ENCODE data around the gene TRIM4.
"Not testable (repeated sequence)": the region's sequence is repeated elsewhere in the genome, so short reads cannot be mapped to it uniquely, and the experiment has no call there.

The TRIM4 gene

GRCh38 chr7:99897322-99898022 is 21.9 kb downstream of the TRIM4 start:
- in situ Hi-C loops (cut with HindIII; ENCODE audit: low pct_unique_long_range_greater_than_20kb, low sequenced_read_pairs), result no loop called here
- DNase-seq (ENCODE audit: low read depth in 1 of 2, low spot score in 1 of 2), result no peak
- TF ChIP-seq JUND (IDR thresholded peaks at IDR 0.05; ENCODE audit: low read depth), result no peak

GRCh38 chr7:99894738-99895137 is 24.6 kb downstream of the TRIM4 start:
- DNase-seq (ENCODE audit: low read depth in 1 of 2, low spot score in 1 of 2), result no peak
- no peak for TF ChIP-seq JUND (IDR thresholded peaks at IDR 0.05; ENCODE audit: low read depth)
- in situ Hi-C loops (cut with HindIII; ENCODE audit: low pct_unique_long_range_greater_than_20kb, low sequenced_read_pairs), result no loop called here

DNA sequence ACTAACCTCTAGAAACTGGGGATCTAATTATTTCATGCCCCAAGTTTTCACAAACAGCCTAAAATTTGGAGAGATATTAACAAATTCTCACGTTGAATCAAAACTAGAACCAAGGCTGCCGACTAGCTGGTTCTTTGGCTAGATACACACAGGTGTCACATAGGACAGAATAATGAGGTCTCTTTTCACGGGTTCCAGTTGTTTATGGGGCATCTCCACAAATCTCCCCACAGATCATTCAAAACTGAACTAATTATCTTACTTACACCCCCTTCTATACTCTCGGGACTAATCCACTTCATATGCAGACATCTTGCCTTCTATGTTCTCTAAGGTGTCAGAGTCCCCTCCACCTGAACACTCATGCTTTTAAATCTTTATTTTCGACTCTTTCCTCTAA is 26.1 kb downstream of the TRIM4 start:
- in situ Hi-C loops (cut with HindIII; ENCODE audit: low pct_unique_long_range_greater_than_20kb, low sequenced_read_pairs), result no loop called here
- DNase-seq (ENCODE audit: low read depth in 1 of 2, low spot score in 1 of 2), result no peak
- TF ChIP-seq JUND (IDR thresholded peaks at IDR 0.05; ENCODE audit: low read depth), result no peak

- in situ Hi-C loops (cut with HindIII; ENCODE audit: low pct_unique_long_range_greater_than_20kb, low sequenced_read_pairs); DNase-seq (ENCODE audit: low read depth in 1 of 2, low spot score in 1 of 2): not testable (repeated sequence)
Observed at GRCh38 chr7:99890348-99890747, 29.0 kb downstream of the TRIM4 start.

DNA sequence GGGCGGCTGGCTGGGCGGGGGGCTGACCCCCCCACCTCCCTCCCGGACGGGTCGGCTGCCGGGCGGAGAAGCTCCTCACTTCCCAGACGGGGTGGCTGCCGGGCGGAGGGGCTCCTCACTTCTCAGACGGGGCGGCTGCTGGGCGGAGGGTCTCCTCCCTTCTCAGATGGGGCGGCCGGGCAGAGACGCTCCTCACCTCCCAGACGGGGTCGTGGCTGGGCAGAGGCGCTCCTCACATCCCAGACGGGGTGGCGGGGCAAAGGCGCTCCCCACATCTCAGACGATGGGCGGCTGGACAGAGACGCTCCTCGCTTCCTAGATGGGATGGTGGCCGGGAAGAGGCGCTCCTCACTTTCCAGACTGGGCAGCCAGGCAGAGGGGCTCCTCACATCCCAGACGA is 31.0 kb downstream of the TRIM4 start:
- DNase-seq (ENCODE audit: low read depth in 1 of 2, low spot score in 1 of 2); in situ Hi-C loops (cut with HindIII; ENCODE audit: low pct_unique_long_range_greater_than_20kb, low sequenced_read_pairs): not testable (repeated sequence)

DNA sequence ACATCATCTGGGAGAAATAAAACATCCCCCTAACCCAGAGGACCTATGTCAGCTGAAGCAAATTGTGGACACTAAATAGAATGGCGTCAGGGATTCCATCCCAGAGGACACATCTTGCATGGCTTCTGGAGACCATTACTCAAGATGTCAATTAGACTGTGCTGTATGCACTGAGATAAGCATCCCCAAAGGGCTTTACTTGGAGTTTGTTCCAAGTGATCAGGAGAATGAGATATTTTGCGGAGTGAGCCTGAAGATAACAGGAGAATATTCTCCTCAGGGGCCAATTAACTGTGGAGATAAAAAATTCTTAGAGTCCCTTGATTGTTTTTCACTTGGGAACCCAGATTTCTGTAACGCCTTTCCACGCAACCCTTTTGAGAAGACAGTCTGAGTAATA is 38.0 kb downstream of the TRIM4 start:
- no peak for DNase-seq (ENCODE audit: low read depth in 1 of 2, low spot score in 1 of 2)
- no peak for TF ChIP-seq JUND (IDR thresholded peaks at IDR 0.05; ENCODE audit: low read depth)
- in situ Hi-C loops (cut with HindIII; ENCODE audit: low pct_unique_long_range_greater_than_20kb, low sequenced_read_pairs), result no loop called here

- DNase-seq (ENCODE audit: low read depth in 1 of 2, low spot score in 1 of 2), result no peak
- in situ Hi-C loops (cut with HindIII; ENCODE audit: low pct_unique_long_range_greater_than_20kb, low sequenced_read_pairs), result no loop called here
- TF ChIP-seq JUND (IDR thresholded peaks at IDR 0.05; ENCODE audit: low read depth), result no peak
Observed at GRCh38 chr7:99876933-99877332, 42.4 kb downstream of the TRIM4 start, which contains the start of gene OR2AE1. TSS of gene OR2AE1 (minus strand) at chr7:99877033. CDS start at chr7:99877033, 0 bp downstream.

DNA sequence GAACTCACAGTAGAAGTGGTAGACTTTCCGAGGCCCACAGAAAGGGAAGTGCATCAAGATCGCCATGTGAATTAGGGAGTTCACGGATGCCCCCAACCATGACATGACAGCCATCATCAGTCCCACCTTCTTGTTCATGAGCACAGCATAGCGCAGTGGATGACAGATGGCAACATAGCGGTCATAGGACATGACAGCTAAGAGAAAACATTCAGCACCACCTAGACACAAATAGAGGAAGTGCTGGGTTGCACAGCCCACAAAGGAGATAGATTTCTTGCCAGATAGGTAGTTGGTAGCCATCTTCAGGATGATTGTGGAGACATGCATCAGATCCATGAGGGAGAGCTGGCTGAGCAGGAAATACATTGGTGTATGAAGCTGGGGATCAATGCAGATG is 42.8 kb downstream of the TRIM4 start:
- TF ChIP-seq JUND (IDR thresholded peaks at IDR 0.05; ENCODE audit: low read depth), result no peak
- in situ Hi-C loops (cut with HindIII; ENCODE audit: low pct_unique_long_range_greater_than_20kb, low sequenced_read_pairs), result no loop called here
- DNase-seq (ENCODE audit: low read depth in 1 of 2, low spot score in 1 of 2), result no peak

GRCh38 chr7:99868246-99868645 is 51.1 kb downstream of the TRIM4 start:
- in situ Hi-C loops (cut with HindIII; ENCODE audit: low pct_unique_long_range_greater_than_20kb, low sequenced_read_pairs), result no loop called here
- DNase-seq (ENCODE audit: low read depth in 1 of 2, low spot score in 1 of 2), result no peak
- no peak for TF ChIP-seq JUND (IDR thresholded peaks at IDR 0.05; ENCODE audit: low read depth)

GRCh38 chr7:99867477-99867876 is 51.9 kb downstream of the TRIM4 start:
- in situ Hi-C loops (cut with HindIII; ENCODE audit: low pct_unique_long_range_greater_than_20kb, low sequenced_read_pairs); DNase-seq (ENCODE audit: low read depth in 1 of 2, low spot score in 1 of 2): not testable (repeated sequence)

GRCh38 chr7:99863847-99864440 is 55.4 kb downstream of the TRIM4 start:
- DNase-seq (ENCODE audit: low read depth in 1 of 2, low spot score in 1 of 2), result peak in 1 of 2 experiments; percentile 7
- in situ Hi-C loops (cut with HindIII; ENCODE audit: low pct_unique_long_range_greater_than_20kb, low sequenced_read_pairs), result no loop called here
- no peak for TF ChIP-seq JUND (IDR thresholded peaks at IDR 0.05; ENCODE audit: low read depth)

- in situ Hi-C loops (cut with HindIII; ENCODE audit: low pct_unique_long_range_greater_than_20kb, low sequenced_read_pairs), result no loop called here
- DNase-seq (ENCODE audit: low read depth in 1 of 2, low spot score in 1 of 2), result peak in 1 of 2 experiments; percentile 7
- TF ChIP-seq JUND (IDR thresholded peaks at IDR 0.05; ENCODE audit: low read depth), result no peak
Observed at GRCh38 chr7:99860281-99861127, 58.8 kb downstream of the TRIM4 start.

DNA sequence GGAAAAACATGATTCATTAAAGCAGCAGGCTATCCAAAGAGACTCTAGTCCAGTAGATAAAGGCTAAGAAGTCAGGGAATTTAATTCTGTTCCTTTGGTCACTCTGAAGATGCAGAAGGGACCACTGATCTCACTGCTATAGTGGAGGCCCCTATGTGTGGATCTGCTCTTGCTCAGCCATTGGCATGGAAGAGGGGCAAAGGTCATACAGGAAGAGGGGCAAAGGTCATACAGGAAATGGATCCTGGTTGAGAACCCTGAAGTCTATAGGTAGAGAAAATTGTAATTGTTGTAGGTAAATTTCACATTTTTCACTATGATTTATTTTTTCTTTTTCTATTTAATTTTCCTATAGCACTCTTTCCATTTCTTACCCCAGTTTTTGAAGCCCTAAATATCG is 64.1 kb downstream of the TRIM4 start:
- in situ Hi-C loops (cut with HindIII; ENCODE audit: low pct_unique_long_range_greater_than_20kb, low sequenced_read_pairs), result no loop called here
- DNase-seq (ENCODE audit: low read depth in 1 of 2, low spot score in 1 of 2), result no peak
- no peak for TF ChIP-seq JUND (IDR thresholded peaks at IDR 0.05; ENCODE audit: low read depth)

Measured in T47D (cell line).